Astrocyte (in vitro differentiated cells and primary cell): ENCODE data around the gene CIAPIN1. TPM values are rescaled to one million over a fixed set of nuclear protein-coding genes. Genes with fewer than 3 reads are reported as not detected.

Experiments
- DNase-seq: peaks from one replicate; pipeline ENCODE4 v3.0.0-alpha.2; 2010; ENCODE audit warnings: low read depth
- FAIRE-seq: peaks from 2 replicates; lab custom pipeline; 2011; peaks lifted over from hg19 to GRCh38; lab: Jason Lieb, UNC
- H2AFZ ChIP-seq: 2 replicates; pipeline ENCODE4 v1.6.0; 2012; ENCODE audit warnings: low read depth, low read length, inconsistent platforms
- H3K27ac ChIP-seq: 2 replicates; pipeline ENCODE4 v1.5.1; 2011; ENCODE audit warnings: low read depth, low read length, inconsistent platforms
- H3K27me3 ChIP-seq: 2 replicates; pipeline ENCODE4 v1.6.0; 2011; ENCODE audit warnings: low read length, inconsistent platforms; ENCODE audit not compliant: insufficient read depth
- H3K36me3 ChIP-seq: 2 replicates; pipeline ENCODE4 v1.5.1; 2011; ENCODE audit warnings: low read length, inconsistent platforms; ENCODE audit not compliant: insufficient read depth
- H3K4me1 ChIP-seq: 2 replicates; pipeline ENCODE4 v1.5.1; 2011; ENCODE audit warnings: low read length, inconsistent platforms; ENCODE audit not compliant: insufficient read depth
- H3K4me2 ChIP-seq: 2 replicates; pipeline ENCODE4 v1.6.0; 2012; ENCODE audit warnings: low read length, inconsistent platforms
- H3K4me3 ChIP-seq: 2 replicates; pipeline ENCODE4 v1.5.1; 2011; ENCODE audit warnings: low read depth, mild to moderate bottlenecking, low read length, inconsistent platforms; ENCODE audit not compliant: insufficient read depth
- H3K79me2 ChIP-seq: 2 replicates; pipeline ENCODE4 v1.6.0; 2012; ENCODE audit warnings: mild to moderate bottlenecking, low read length, inconsistent platforms; ENCODE audit not compliant: insufficient read depth
- H3K9ac ChIP-seq: 2 replicates; pipeline ENCODE4 v1.6.0; 2012; ENCODE audit warnings: mild to moderate bottlenecking, low read length, inconsistent platforms
- H3K9me3 ChIP-seq: 2 replicates; pipeline ENCODE4 v1.5.1; 2012; ENCODE audit warnings: low read depth, mild to moderate bottlenecking, low read length, inconsistent platforms; ENCODE audit not compliant: insufficient read depth
- H4K20me1 ChIP-seq: 2 replicates; pipeline ENCODE4 v1.6.0; 2012; ENCODE audit warnings: low read length, inconsistent platforms; ENCODE audit not compliant: insufficient read depth
- H3K27ac Mint-ChIP-seq: one replicate; pipeline ENCODE4 v1.8.0; 2021; ENCODE audit warnings: mild to moderate bottlenecking, mixed read lengths; ENCODE audit not compliant: unreplicated experiment
- H3K27me3 Mint-ChIP-seq: one replicate; pipeline ENCODE4 v1.8.0; 2021; ENCODE audit warnings: low read depth, mixed read lengths; ENCODE audit not compliant: unreplicated experiment
- H3K36me3 Mint-ChIP-seq: one replicate; pipeline ENCODE4 v1.8.0; 2021; ENCODE audit warnings: low read depth, mixed read lengths; ENCODE audit not compliant: unreplicated experiment
- H3K4me1 Mint-ChIP-seq: one replicate; pipeline ENCODE4 v1.8.0; 2021; ENCODE audit warnings: low read depth, mixed read lengths; ENCODE audit not compliant: unreplicated experiment
- H3K4me3 Mint-ChIP-seq: one replicate; pipeline ENCODE4 v1.8.0; 2021; ENCODE audit warnings: mild to moderate bottlenecking, moderate library complexity, mixed read lengths; ENCODE audit not compliant: unreplicated experiment
- H3K9me3 Mint-ChIP-seq: one replicate; pipeline ENCODE4 v1.8.0; 2021; ENCODE audit warnings: mild to moderate bottlenecking, mixed read lengths; ENCODE audit not compliant: unreplicated experiment
- CTCF ChIP-seq: IDR thresholded peaks from 2 replicates; pipeline ENCODE4 v1.5.1; 2011; ENCODE audit warnings: low read depth, mild to moderate bottlenecking, inconsistent platforms, low read length, moderate library complexity; ENCODE audit not compliant: insufficient read depth
- EZH2 ChIP-seq: IDR thresholded peaks from 2 replicates; pipeline ENCODE4 v1.6.1; 2012; ENCODE audit warnings: mild to moderate bottlenecking, low read length, inconsistent platforms; ENCODE audit not compliant: insufficient read depth
- total RNA-seq: library from RNA; stranded (reverse); gene quantifications from 2 replicates; pipeline ENCODE4 v1.2.1, GENCODE V29; 2021

Gene CIAPIN1
- total RNA-seq, 1 donor from 2014 or later: 68.9 TPM

GRCh38 chr16:57379579-57379978 lies 67.6 kb downstream of the CIAPIN1 start:
- TF ChIP-seq EZH2 (no peak), CTCF (no peak)
- H3K4me1 Mint-ChIP-seq: peaks cover 19% of the 10 kb centered on the region
- Histone ChIP-seq H3K4me3 (no peak overlapping the region), H3K4me2 (no peak overlapping the region), H3K27ac (no peak overlapping the region), H3K36me3 (no peaks in the 10 kb centered on the region), H4K20me1 (no peaks in the 10 kb centered on the region), H3K4me1 (peaks cover 13% of the 10 kb centered on the region), H3K27me3 (peaks cover 2% of the 10 kb centered on the region), H2AFZ (no peak overlapping the region), H3K9ac (no peak overlapping the region), H3K9me3 (no peaks in the 10 kb centered on the region), H3K79me2 (no peaks in the 10 kb centered on the region)
- no peak overlapping the region for H3K27ac Mint-ChIP-seq
- H3K27me3 Mint-ChIP-seq: no peaks in the 10 kb centered on the region
- no peak for DNase-seq
- FAIRE-seq: no peak
- no peaks in the 10 kb centered on the region for H3K36me3 Mint-ChIP-seq
- no peak overlapping the region for H3K4me3 Mint-ChIP-seq
- peaks cover 3% of the 10 kb centered on the region for H3K9me3 Mint-ChIP-seq

Other genes starting within 250 kb of the CIAPIN1 start
- 70.9 and 71.1 TPM in 2 replicates for gene ARL2BP, start 202.1 kb downstream of the CIAPIN1 start, total RNA-seq
- gene PLLP, start 162.7 kb downstream of the CIAPIN1 start, total RNA-seq: 0.14 and 0.93 TPM in 2 replicates
- not detected in 2 replicates for gene CCL22, start 88.6 kb downstream of the CIAPIN1 start, total RNA-seq
- 9.6 and 12.1 TPM in 2 replicates for gene CX3CL1, start 74.9 kb downstream of the CIAPIN1 start, total RNA-seq
- not detected in 2 replicates for gene CCL17, start 42.6 kb downstream of the CIAPIN1 start, total RNA-seq
- gene COQ9, start 94 bp upstream of the CIAPIN1 start, total RNA-seq: 29.1 TPM in 2 replicates
- gene POLR2C, start 15.3 kb upstream of the CIAPIN1 start, total RNA-seq: 53.7 and 58.0 TPM in 2 replicates
- gene DOK4, start 39.1 kb upstream of the CIAPIN1 start, total RNA-seq: 25.5 and 28.4 TPM in 2 replicates
- gene CCDC102A, start 89.2 kb upstream of the CIAPIN1 start, total RNA-seq: 7.8 and 8.8 TPM in 2 replicates
- gene ADGRG5, start 95.3 kb upstream of the CIAPIN1 start, total RNA-seq: 0.09 and 0.12 TPM in 2 replicates
- 13.6 and 13.9 TPM in 2 replicates for gene ADGRG1, start 181.2 kb upstream of the CIAPIN1 start, total RNA-seq
- gene ADGRG3, start 220.9 kb upstream of the CIAPIN1 start, total RNA-seq: not detected in 2 replicates
- not detected in 2 replicates for gene DRC7, start 247.4 kb upstream of the CIAPIN1 start, total RNA-seq